ENCODE measurements around the gene RRAD.

RRAD gene

GRCh38 chr16:66918803-66919568 is 6.3 kb downstream of the RRAD start, which contains the start of gene CDH16:
Gene CDH16 (minus strand): TSS chr16:66918885. CDS start chr16:66918065, 820 bp downstream.
- DNase-seq = no peak

GRCh38 chr16:66918355-66918754 is 7.0 kb downstream of the RRAD start:
- no peak for DNase-seq

GRCh38 chr16:66917741-66918140 is 7.6 kb downstream of the RRAD start:
- no peak for DNase-seq

- no peak for DNase-seq
These were observed 8.8 kb downstream of the RRAD start for GRCh38 chr16:66916518-66916917.

- DNase-seq = no peak
These were observed 10.3 kb downstream of the RRAD start for GRCh38 chr16:66915041-66915440.

GRCh38 chr16:66914541-66914940 is 10.8 kb downstream of the RRAD start:
- DNase-seq = no peak

- no peak for DNase-seq
These were observed 11.6 kb downstream of the RRAD start for GRCh38 chr16:66913711-66914110.

- DNase-seq = no peak
These were observed 12.3 kb downstream of the RRAD start for GRCh38 chr16:66913081-66913480.

- DNase-seq = no peak
These were observed 13.5 kb downstream of the RRAD start for GRCh38 chr16:66911801-66912200.

- no peak for DNase-seq
These were observed 14.2 kb downstream of the RRAD start for GRCh38 chr16:66911112-66911511.

GRCh38 chr16:66910175-66910940 is 15.0 kb downstream of the RRAD start:
- DNase-seq = no peak

- no peak for DNase-seq
These were observed 16.4 kb downstream of the RRAD start for GRCh38 chr16:66908762-66909559.

GRCh38 chr16:66908116-66908515 is 17.2 kb downstream of the RRAD start:
- DNase-seq = no peak

- no peak for DNase-seq
These were observed 18.2 kb downstream of the RRAD start for GRCh38 chr16:66906916-66907836.

- DNase-seq = no peak
These were observed 19.4 kb downstream of the RRAD start for GRCh38 chr16:66905633-66906539.

- DNase-seq = no peak
These were observed 20.3 kb downstream of the RRAD start for GRCh38 chr16:66904846-66905632.

- no peak for DNase-seq
These were observed 20.9 kb downstream of the RRAD start for GRCh38 chr16:66904428-66904845.

GRCh38 chr16:66903544-66904427 is 21.5 kb downstream of the RRAD start:
- no peak for DNase-seq
